K562 (cell line): ENCODE measurements around the gene SHANK3. TPM values are rescaled to one million over a fixed set of nuclear protein-coding genes. Genes with fewer than 3 reads are reported as not detected.

Experiments used
- PCBP1 ChIP-seq: fragments of 200-400 bp; formaldehyde crosslinking; IDR thresholded peaks from 2 replicates; pipeline ENCODE4 v1.6.1; 2018; ENCODE audit warnings: mild to moderate bottlenecking, low read depth, low read length; ENCODE audit not compliant: poor library complexity, severe bottlenecking
- POLR2AphosphoS5 ChIP-seq: IDR thresholded peaks from 2 replicates; pipeline ENCODE4 v1.6.1; 2011; ENCODE audit warnings: mild to moderate bottlenecking, low read depth, low read length, moderate library complexity; ENCODE audit not compliant: control insufficient read depth, insufficient read depth
- ZNF124 ChIP-seq: sonication (generic); formaldehyde crosslinking; IDR thresholded peaks from 2 replicates; pipeline ENCODE4 v1.8.1; 2022; ENCODE audit warnings: missing genetic modification reagents
- polyA plus RNA-seq, 8 experiments: library from polyadenylated mRNA; depleted of rRNA in 4 of 8; stranded (reverse) in 5 of 8; unstranded in 3 of 8; fragments of >200 nt; fragmentation: Nextera tagmentation in 2 of 8; fragmentation: Illumina TruSeq in 1 of 8; extraction: Ambion mirVana in 2 of 8; extraction: Trizol in 1 of 8; gene quantifications; 2 replicates each; pipeline versions ENCODE4 v1.2.1 to v1.2.3, GENCODE V29; 2011 to 2014; ENCODE audit warnings: inconsistent platforms in 1 of 8, missing spikeins in 1 of 8
- total RNA-seq, 7 experiments: library from RNA; depleted of rRNA in 6 of 7; stranded (reverse); fragments of >200 nt in 6 of 7; fragmentation: Illumina TruSeq in 2 of 7; extraction: Trizol in 2 of 7; gene quantifications; 2 replicates each; pipeline versions ENCODE4 v1.2.1 to v1.2.3, GENCODE V29; 2011 to 2021; ENCODE audit warnings: low replicate concordance in 1 of 7
- TF ChIP-seq, protein P1 (sequence below): fragments of 200-800 bp; sonication (Bioruptor generic); IDR thresholded peaks from 2 replicates; pipeline ENCODE4 v1.6.1; 2016; ENCODE audit warnings: missing genetic modification characterization, missing compliant biosample characterization
- TF ChIP-seq, protein P2 (sequence below), 2 experiments: fragments of 450-650 bp; IDR thresholded peaks; 2 replicates each; pipeline ENCODE4 v1.6.1; 2018; ENCODE audit warnings: mild to moderate bottlenecking in 2 of 2, low read depth in 1 of 2; ENCODE audit not compliant: partially characterized antibody in 2 of 2

Gene SHANK3
- total and polyA plus RNA-seq, 9 of the 15 experiments (the other 6 are each of a cell fraction or from before 2014, with no cell fraction given), result 0.01 to 0.07 (median 0.03) TPM; not detected in 6

DNA sequence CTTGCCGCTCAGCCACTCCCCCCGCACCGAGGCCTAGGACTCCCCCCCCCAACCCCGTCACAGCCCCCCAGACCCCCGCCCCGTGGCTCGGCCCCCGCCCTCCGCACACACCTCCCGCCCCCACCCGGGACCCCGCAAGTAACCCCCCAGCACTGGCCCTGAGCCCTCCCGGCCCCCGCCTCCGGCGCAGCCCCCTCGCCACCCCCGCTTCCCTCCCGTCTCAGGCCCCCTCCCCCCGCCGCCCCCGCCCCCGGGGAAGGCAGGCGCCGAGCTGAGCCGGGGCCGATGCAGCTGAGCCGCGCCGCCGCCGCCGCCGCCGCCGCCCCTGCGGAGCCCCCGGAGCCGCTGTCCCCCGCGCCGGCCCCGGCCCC, 1.5 kb downstream of the SHANK3 start (continued):
- TF ChIP-seq, protein P1, sequence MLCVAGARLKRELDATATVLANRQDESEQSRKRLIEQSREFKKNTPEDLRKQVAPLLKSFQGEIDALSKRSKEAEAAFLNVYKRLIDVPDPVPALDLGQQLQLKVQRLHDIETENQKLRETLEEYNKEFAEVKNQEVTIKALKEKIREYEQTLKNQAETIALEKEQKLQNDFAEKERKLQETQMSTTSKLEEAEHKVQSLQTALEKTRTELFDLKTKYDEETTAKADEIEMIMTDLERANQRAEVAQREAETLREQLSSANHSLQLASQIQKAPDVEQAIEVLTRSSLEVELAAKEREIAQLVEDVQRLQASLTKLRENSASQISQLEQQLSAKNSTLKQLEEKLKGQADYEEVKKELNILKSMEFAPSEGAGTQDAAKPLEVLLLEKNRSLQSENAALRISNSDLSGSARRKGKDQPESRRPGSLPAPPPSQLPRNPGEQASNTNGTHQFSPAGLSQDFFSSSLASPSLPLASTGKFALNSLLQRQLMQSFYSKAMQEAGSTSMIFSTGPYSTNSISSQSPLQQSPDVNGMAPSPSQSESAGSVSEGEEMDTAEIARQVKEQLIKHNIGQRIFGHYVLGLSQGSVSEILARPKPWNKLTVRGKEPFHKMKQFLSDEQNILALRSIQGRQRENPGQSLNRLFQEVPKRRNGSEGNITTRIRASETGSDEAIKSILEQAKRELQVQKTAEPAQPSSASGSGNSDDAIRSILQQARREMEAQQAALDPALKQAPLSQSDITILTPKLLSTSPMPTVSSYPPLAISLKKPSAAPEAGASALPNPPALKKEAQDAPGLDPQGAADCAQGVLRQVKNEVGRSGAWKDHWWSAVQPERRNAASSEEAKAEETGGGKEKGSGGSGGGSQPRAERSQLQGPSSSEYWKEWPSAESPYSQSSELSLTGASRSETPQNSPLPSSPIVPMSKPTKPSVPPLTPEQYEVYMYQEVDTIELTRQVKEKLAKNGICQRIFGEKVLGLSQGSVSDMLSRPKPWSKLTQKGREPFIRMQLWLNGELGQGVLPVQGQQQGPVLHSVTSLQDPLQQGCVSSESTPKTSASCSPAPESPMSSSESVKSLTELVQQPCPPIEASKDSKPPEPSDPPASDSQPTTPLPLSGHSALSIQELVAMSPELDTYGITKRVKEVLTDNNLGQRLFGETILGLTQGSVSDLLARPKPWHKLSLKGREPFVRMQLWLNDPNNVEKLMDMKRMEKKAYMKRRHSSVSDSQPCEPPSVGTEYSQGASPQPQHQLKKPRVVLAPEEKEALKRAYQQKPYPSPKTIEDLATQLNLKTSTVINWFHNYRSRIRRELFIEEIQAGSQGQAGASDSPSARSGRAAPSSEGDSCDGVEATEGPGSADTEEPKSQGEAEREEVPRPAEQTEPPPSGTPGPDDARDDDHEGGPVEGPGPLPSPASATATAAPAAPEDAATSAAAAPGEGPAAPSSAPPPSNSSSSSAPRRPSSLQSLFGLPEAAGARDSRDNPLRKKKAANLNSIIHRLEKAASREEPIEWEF (CRISPR knock-in tag), result no peak
- TF ChIP-seq, protein P2, sequence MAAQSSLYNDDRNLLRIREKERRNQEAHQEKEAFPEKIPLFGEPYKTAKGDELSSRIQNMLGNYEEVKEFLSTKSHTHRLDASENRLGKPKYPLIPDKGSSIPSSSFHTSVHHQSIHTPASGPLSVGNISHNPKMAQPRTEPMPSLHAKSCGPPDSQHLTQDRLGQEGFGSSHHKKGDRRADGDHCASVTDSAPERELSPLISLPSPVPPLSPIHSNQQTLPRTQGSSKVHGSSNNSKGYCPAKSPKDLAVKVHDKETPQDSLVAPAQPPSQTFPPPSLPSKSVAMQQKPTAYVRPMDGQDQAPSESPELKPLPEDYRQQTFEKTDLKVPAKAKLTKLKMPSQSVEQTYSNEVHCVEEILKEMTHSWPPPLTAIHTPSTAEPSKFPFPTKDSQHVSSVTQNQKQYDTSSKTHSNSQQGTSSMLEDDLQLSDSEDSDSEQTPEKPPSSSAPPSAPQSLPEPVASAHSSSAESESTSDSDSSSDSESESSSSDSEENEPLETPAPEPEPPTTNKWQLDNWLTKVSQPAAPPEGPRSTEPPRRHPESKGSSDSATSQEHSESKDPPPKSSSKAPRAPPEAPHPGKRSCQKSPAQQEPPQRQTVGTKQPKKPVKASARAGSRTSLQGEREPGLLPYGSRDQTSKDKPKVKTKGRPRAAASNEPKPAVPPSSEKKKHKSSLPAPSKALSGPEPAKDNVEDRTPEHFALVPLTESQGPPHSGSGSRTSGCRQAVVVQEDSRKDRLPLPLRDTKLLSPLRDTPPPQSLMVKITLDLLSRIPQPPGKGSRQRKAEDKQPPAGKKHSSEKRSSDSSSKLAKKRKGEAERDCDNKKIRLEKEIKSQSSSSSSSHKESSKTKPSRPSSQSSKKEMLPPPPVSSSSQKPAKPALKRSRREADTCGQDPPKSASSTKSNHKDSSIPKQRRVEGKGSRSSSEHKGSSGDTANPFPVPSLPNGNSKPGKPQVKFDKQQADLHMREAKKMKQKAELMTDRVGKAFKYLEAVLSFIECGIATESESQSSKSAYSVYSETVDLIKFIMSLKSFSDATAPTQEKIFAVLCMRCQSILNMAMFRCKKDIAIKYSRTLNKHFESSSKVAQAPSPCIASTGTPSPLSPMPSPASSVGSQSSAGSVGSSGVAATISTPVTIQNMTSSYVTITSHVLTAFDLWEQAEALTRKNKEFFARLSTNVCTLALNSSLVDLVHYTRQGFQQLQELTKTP (IDR thresholded peaks at IDR 0.05; ENCODE audit: low read depth in 1 of 2, partially characterized antibody in 2 of 2), result no peak
- TF ChIP-seq ZNF124 (CRISPR knock-in tag) (no peak), POLR2AphosphoS5 (no peak), PCBP1 (no peak)
- TF ChIP-seq, all 486 proteins: peak for 0
